ENCODE measurements around the gene SDHAF2.
"Not testable (repeated sequence)": the region's sequence is repeated elsewhere in the genome, so short reads cannot be mapped to it uniquely, and the experiment has no call there.

The SDHAF2 gene

DNA sequence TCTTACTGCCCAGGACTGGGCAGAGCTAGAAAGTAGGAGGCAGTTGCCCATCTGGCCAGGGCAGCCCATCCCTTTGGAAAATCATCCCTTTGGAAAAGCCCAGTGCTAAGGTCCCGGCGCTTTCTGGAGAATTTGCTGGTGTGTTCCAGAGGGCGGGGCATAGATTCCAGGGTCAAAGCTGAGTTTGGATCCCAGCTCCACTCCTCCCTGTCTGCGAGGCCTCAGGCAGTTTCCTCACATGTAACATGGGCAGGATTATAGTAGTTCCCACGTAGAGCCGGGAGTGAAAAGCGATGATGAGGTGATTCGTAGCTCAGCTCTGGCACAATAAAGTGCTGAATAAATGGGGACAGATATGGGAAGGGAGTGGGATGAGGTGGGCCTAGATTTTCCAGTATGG lies 47.2 kb downstream of the SDHAF2 start:
- no peak for DNase-seq

DNA sequence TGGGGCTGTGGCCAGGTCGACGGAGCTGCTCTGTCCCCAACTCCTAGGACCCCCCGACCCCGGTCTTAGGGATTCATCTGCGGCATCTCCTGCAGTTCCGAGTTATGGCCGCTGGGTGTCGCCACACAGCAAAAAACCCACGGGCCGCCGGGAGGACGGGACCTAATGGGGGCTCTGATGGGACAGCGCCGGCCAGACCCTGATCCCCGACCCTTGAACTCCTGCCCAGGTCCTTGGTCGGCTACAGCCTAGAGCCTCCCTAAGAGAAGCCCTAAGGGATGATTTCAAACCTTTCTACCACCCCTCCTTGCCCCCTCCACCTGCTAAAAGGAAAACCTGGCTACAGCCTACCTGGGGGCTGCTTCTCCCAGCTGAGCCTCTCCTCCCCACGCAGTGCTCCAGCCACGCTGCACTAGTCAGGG lies 47.8 kb downstream of the SDHAF2 start:
- peak; percentile 43 for DNase-seq

DNA sequence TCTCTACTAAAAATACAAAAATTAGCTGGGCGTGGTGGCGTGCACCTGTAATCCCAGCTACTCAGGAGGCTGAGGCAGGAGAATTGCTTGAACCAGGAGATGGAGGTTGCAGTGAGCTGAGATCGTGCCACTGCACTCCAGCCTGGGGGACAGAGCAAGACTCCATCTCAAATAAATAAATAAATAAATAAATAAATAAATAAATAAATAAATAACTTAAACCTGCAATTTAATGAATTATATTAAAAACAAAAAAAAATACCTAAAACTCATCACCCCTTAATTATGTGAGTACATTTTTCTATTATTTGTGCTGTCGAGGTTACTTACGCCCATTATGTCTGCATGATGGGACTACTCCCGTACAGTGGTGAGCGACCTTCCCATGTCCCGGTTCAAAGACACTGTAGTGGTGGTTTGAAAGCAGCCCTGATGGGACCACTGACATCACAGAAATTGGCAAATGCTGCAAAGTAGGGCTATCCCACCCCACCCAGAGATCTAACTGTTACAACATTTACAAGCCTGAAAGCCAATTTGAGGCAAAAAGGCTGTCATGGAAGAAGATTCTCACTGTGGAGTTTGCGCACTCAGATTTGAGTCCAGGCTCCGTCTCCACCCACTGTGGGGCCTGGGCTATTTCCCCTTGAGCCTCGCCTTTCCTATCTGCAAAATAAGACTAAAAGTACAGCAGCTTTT lies 49.6 kb downstream of the SDHAF2 start:
- DNase-seq: not testable (repeated sequence)

DNA sequence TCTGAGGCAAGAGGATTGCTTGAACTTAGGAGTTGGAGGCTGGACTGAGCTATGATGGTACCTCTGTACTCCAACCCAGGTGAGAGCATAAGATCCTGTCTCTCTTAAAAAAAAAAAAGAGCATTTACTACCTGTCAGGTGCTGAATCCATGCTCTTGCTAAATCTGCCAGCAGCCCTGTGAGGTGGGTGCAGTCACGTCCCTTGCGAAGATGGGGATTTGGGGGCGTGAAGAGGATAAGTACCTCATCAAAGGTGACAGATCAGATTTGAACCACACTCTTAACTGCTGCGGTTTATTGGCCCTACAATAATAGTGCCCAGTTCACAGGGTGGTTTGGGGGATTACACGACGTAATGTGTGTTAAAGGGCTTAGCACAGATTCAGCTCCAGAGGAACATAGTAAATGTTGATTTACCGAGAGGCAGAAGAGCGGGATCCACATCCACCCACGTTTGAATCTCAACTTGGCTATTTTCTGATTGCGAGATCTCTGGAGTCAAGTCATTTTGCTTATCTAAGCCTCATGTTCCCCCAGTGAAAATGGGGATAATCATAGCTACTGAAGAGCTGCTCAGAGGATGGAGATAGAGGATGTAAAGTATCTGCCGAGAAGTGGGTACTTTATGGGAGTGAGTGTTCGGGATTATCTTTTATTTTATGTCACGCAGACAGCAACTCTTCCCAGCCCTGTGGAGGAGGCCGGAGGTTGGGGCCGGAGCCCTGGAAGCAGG lies 50.5 kb downstream of the SDHAF2 start:
- DNase-seq: no peak

DNA sequence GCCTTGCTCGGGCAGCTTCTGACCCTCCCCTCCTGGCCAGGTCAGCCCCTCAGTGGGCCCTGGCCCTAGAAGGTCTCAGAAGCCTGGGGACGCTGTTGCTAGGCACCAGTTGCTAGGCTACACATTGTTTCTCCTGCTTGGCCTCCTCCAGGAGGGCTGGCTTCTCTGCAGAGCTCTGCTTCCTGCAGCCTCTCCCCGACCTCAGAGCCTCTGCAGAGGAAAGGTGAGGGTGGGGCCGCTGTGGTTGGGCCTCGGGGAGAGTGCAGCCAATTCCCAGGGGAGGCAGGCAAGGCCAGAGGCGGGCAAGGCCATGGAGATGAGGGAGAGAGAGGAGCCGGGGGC lies 51.0 kb downstream of the SDHAF2 start:
- DNase-seq: no peak

DNA sequence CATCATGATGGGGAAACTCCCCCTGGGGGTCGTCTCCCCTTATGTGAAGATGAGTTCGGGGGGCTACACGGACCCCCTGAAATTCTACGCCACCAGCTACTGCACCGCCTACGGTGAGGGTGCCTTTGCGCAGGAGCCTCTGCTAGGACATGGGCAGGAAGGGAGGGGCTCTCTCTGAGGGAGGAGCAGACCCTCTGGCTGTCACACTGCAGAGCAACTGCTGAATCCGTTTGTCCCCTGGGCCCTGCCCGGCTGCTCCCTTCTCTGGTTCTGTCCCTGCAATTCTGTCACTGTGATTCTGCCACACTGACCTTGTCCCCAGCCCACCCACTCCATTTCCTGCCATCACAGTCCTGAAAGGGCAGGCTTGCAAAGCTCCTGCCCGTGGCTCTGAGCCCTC lies 51.9 kb downstream of the SDHAF2 start:
- DNase-seq: no peak

DNA sequence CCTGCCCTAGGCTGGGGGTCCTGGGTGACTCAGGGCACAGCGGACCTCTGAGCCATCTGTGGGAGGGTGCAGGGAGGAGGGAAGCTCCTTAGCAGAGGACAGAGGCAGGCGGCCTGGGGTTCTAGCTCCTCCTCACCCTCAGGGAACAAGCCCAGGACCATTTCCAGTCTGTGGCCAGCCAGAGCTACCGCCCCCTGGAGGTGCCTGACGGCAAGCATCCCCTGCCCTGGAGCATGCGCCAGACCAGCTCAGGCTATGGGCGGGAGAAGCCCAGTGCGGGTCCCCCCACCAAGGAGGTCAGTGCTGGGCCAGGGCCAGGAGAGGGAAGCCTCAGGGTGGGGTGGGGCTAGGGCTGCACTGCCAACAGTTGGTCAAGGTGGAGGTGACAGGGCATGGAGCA lies 52.6 kb downstream of the SDHAF2 start:
- no peak for DNase-seq

DNA sequence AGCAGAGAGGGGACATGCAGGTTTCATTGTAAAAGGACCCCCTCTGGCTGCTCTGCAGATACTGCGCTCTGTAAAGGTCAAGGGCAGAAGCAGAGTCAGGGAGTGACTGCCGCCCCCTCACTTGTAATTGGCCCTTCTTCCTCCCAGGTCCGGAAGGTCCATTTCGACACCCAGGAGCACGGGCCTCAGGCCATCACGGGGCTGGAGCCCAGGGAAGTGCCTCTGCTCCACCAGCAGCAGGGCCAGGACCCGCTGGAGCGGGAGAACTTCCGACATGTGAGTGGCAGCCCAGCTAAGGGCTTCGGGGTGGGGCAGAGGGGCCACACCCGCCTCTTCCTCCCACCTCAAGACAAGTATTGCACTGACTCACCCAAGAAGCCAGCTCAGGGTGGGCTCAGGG lies 54.6 kb downstream of the SDHAF2 start:
- no peak for DNase-seq

DNA sequence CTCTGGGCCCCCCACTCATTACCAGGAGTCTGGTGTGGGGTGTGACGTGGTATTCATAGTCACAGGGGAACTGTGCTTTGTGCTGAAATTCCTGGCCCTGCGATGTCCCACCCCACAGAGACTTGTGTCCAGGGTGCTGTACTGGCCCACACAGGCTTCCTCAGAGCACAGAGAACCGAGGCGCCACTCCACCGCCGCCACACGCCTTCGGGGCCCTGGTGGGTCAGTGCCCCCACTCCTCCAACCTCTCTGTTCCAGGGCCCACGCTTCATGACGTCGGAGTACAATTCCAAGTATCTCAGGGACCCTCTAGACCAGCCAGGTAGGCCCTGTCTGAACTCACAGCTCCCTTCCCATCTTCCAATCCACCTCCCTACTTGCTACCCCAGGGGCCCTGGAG lies 55.2 kb downstream of the SDHAF2 start:
- DNase-seq: no peak

DNA sequence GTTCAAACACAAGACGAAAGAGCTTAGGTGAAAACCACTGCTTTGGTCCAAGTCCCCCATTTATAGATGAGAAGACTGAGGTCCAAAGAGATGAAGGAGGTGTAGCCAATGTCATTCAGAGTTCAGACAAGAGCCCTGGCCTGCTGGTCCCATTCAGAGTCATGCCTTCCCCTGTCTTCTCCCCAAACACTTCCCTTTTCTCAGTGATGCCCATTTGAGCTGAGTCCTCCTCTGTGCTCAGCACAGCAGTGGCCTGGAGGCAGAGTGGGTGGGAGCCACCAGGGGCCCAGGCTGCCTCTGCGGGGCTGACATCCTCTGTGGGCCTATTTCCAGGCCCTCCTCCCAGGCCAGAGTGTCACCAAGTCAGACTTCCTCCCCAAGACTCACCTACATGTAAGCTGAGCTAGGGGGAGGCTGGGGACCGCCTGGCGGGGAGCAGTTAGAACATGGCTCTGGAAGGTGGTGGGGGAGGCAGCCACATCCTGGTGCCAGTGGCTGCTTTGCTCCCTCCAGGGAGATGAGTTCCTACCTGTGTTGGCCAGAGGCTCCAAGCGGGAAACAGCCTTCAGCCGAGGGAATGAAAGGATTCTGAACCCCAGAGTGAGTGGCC lies 56.2 kb downstream of the SDHAF2 start:
- DNase-seq: no peak

DNA sequence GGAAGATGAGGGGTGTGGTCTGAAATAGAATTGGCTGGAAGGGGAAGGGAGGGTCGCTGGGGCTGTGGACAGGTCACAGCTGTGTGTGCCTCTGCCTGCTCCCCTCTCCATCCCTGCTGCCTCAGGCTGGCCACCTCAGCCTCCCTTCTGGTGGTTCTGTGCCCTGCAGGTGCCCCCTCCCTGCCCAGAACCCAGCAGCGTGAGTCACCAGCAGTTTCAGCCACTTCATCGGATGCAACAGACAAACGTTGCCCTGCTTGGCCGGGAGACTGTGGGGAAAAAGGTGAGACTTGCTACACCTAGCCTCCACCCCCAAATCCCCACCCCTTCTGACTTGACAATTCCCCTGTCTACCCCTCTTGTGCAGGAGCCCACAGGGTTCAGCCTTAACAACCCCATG lies 56.9 kb downstream of the SDHAF2 start:
- DNase-seq: no peak

DNA sequence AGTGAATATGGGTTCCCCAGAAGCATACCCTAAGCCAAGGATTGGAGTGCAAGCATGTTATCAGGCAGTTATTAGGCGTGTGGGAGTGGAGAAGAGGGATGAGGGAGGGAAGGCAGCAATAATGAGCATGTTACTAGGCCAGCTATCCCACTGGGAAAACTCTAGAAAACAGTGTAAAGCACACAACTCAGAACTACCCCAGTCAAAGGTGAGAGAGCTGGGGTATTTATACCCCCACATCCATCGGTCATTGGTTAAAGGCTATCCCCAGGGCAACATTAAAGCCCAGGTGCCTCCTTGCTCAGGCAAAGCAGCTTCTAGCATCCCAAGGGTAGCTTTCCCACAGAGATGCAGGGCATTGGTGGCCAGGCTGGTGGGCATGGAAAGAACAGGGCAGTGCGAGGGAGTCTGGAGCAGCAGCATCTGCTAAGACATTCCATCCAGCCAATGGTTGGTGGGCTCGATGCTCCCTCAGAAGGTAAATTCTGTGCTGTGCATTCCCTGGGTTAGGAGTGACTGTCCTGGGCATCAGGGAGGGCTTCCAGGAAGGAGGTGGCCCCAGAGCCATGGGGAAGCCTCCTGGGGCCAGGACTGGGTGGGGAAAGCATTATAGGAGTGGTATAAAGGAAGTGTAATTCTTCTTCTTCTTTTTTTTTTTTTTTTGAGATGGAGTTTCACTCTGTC lies 57.6 kb downstream of the SDHAF2 start:
- DNase-seq: no peak

DNA sequence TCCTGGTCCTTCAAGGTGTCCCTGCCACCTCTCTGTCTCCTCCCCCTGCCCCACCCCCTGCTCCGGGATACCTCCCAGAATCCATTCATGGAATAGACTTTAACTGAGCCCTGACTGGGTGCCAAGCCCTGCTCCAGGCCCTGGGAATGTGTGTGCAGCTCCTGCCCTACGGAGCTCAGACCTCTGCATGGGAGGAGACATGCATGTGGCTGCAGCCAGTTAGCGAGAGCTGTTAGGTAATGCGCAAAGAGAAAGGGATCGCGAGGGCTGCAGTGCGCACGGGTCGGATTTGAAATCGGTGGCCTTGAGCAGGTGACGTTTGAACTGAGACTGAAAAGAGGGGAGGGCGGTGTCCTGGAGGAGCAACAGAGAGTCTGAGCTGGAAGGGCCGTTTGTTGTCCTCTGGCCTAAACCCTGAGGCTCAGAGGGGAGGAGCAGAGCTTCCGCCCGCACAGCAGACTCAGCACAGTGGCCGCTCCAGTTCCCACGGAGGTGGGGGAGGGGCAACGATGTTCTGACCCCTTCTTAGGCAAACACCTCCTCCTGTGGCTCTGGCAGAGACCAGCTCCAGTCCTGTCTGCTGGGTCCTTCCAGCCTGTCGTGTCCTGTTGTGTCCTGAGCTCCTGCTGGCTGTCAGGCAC lies 58.8 kb downstream of the SDHAF2 start:
- no peak for DNase-seq

DNA sequence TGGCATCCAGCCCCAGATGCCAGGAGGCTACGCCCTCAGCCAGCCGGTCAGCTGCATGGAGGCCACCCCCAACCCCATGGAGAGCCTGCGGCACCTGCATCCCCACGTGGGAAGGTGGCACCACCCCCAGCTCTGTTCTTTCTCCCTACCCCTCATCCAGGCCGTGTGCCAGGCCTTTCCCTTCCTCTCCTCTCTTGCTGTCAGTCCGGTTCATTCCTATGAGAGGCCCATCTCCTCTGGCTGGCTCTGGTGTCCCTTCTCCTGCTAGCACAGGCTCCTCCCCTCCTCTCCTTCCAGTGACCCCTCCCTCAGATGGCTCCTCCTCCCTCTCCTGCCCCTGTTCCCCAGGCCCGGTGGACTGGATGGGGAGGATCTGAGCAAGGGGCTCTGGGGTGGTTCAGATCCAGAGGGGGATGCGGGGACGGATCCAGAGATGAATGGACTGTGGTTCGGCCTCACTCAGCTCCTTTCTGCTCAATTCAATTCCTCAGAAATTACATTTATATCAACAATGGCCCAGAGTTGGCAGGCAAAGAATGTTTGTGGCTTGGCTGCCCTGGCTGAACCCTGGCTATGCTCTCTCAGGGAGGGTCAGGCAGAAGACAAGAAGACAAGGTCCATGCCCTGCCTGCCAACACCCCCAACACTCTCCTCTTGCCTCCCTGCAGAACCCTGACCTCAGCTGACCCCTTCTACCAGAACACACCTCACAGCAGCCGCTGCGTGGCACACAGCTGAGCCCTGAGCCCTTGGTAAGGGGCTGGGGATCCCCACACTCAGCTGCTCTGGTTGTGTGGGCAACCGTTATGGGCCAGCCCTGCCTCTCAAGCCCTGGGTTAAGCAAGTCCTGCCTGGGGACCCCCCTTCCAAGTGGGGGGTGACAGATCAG lies 60.2 kb downstream of the SDHAF2 start:
- DNase-seq: no peak

DNA sequence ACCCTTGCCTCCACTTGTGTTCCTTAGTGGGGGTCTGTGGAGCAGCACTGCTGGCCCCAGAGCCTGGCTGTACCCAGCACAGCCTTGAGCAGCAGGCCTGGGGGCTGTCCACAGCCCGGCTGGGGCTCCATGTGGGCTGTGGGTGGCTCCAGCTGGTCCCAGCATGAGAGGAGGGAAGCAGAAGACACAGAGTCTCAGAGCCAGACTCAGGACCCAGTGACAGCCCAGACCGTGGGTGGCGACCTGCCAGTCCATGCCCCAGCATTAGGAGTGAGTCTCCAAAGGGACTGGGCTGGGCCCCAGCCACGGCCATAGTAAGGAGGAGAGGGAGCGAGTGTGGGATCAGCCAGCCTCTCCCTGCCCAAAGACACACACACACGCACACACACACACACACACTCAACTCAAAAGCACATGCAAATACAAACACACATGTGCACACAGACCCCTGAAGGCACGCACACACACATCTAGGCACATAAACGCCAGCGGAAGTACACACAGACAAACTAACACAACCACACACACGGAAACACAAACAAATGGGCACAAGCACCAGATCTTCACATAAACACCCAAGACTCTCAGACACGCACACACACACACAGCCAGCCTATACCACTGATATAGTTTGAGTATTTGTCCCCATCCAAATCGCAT lies 61.9 kb downstream of the SDHAF2 start:
- no peak for DNase-seq

DNA sequence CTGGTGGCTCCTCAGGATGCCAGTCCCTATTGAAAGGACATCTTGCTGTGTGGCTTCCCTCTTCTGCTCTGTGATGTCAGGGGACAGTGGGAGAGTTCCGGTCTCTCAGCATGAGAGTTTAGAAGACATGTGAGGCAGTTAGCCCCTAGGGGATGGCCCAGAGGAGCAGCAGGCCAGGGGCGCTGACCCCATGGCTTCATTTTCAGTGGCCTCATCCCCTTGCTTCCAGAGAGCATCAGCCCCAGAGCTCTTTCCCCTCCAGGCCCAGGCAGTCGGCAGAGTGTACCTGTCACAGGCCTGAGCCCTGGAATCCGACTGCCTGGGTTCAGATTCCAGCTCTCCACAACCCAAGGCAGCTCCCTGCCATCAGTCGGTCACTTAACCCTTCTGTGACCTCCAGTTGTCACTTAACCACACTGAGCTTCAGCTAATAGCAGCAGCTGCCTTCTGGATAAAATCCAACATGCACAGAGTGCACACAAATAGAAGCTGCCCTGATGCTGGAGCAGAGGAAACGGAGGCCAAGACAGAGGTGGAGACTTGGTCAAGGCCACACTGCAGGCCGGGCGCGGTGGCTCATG lies 64.5 kb downstream of the SDHAF2 start:
- DNase-seq: no peak

DNA sequence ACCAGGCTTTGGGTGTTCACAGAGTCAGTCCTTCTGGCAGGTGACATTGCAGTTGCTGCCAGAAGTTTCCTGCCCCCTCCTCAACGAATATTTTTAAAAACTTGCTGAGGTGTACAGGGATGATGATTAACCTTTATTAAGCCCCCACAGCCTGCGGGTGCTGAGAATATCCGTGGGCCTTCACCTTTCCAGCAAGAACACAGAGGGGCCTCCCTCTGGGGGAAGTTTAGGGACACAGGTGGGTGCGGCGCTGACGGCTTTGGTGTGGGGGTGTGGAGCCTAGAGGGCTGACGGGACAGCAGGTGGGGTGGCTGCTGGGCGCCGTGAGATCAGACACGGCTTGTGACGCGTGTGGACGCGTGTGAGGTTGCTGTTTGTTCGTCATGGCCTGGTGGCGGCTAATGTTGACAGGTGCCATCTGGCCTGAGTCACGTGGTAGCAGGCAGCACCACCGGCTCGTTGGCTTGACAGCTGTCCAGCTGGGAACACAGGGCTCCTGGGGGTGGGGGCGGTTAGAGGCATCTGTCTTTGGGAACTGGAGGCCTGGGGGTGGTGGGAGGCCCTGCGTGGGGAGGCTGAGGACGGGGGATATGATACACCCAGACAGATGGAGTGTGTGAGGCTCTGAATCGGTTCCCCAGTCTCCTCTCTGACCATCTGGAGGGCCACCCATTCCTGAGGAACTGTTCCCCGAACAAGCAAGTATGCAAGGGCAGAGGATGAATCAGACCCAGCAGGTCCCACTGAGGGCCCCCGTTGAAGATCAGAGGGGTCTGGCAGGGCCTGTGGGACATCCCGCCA lies 66.1 kb downstream of the SDHAF2 start:
- no peak for DNase-seq
